Endothelial cell of umbilical vein (primary cell): ENCODE data around the gene RWDD2A. TPM values are rescaled to one million over a fixed set of nuclear protein-coding genes. Genes with fewer than 3 reads are reported as not detected.
A peak's percentile ranks its signal among the peaks of the same experiment; 100 is the strongest.

Experiments
- BruUV-seq: library from RNA; stranded (reverse); fragments of 400-500 nt; replicated peaks from 2 replicates; lab custom pipeline; 2021; lab: Mats Ljungman, UMichigan
- CTCF ChIA-PET: fragments of 300-600, 350-600 bp; sonication (Branson Sonifier 250); formaldehyde crosslinking; loops from one replicate; lab custom pipeline; 2021; ENCODE audit warnings: antibody characterized with exemption, inconsistent platforms; lab: Charles Lee
- POLR2A ChIA-PET: fragments of 300-600, 350-600 bp; sonication (Branson Sonifier 250); formaldehyde crosslinking; loops from one replicate; lab custom pipeline; 2021; ENCODE audit warnings: antibody characterized with exemption, inconsistent platforms; lab: Charles Lee
- DNase-seq: peaks from one replicate; pipeline ENCODE4 v3.0.0-alpha.2; 2011; ENCODE audit warnings: low read depth, low spot score
- FAIRE-seq: peaks from 2 replicates; lab custom pipeline; 2011; peaks lifted over from hg19 to GRCh38; lab: Jason Lieb, UNC
- H2AFZ ChIP-seq: 2 replicates; pipeline ENCODE4 v1.6.0; 2012; ENCODE audit warnings: low read depth, low read length, control low read depth, inconsistent platforms
- H3K27ac ChIP-seq: 2 replicates; pipeline ENCODE4 v1.5.1; 2011; ENCODE audit warnings: low read depth, mild to moderate bottlenecking, control low read depth, low read length, moderate library complexity; ENCODE audit not compliant: insufficient read depth
- H3K27me3 ChIP-seq, 2 experiments: 2 replicates each; pipeline versions ENCODE4 v1.6.0 to v1.6.1; 2011; ENCODE audit warnings: low read length in 2 of 2, mixed read lengths in 1 of 2; ENCODE audit not compliant: control insufficient read depth in 2 of 2, insufficient read depth in 2 of 2
- H3K36me3 ChIP-seq, 2 experiments: 2 replicates in 1 of 2; 3 replicates in 1 of 2; pipeline ENCODE4 v1.5.1; 2011; ENCODE audit warnings: low read length in 2 of 2, mild to moderate bottlenecking in 1 of 2, moderate library complexity in 1 of 2; ENCODE audit not compliant: control insufficient read depth in 2 of 2, insufficient read depth in 2 of 2; ENCODE audit errors: extremely low read depth in 1 of 2
- H3K4me1 ChIP-seq: 3 replicates; pipeline ENCODE4 v1.5.1; 2011; ENCODE audit warnings: mild to moderate bottlenecking, low read length; ENCODE audit not compliant: control insufficient read depth, insufficient read depth; ENCODE audit errors: extremely low read depth
- H3K4me2 ChIP-seq: 2 replicates; pipeline ENCODE4 v1.6.1; 2011; ENCODE audit warnings: low read length, control low read depth, mixed read lengths; ENCODE audit not compliant: insufficient read depth
- H3K4me3 ChIP-seq, 3 experiments: fragments of 200-600 bp in 1 of 3; sonication (generic), shearing (Covaris generic) in 1 of 3; replicated peaks in 1 of 3; 2 replicates each; pipeline ENCODE4 v1.5.1; 2011 to 2016; ENCODE audit warnings: control low read depth in 3 of 3, low read length in 3 of 3, mild to moderate bottlenecking in 2 of 3, inconsistent platforms in 1 of 3, low read depth in 1 of 3, moderate library complexity in 1 of 3; ENCODE audit not compliant: insufficient read depth in 1 of 3
- H3K79me2 ChIP-seq: 2 replicates; pipeline ENCODE4 v1.6.0; 2012; ENCODE audit warnings: low read length, inconsistent platforms; ENCODE audit not compliant: control insufficient read depth, insufficient read depth
- H3K9ac ChIP-seq: replicated peaks from 2 replicates; pipeline ENCODE3; 2011; ENCODE audit warnings: low read length, control low read depth; ENCODE audit not compliant: insufficient read depth; ENCODE audit errors: extremely low read depth
- H3K9me1 ChIP-seq: replicated peaks from 3 replicates; pipeline ENCODE4 v1.6.0; 2011; ENCODE audit warnings: mild to moderate bottlenecking, low read length; ENCODE audit not compliant: control insufficient read depth, insufficient read depth; ENCODE audit errors: extremely low read depth
- H3K9me3 ChIP-seq: replicated peaks from 2 replicates; pipeline ENCODE4 v1.5.1; 2012; ENCODE audit warnings: low read length, inconsistent platforms; ENCODE audit not compliant: control insufficient read depth, insufficient read depth
- H4K20me1 ChIP-seq: replicated peaks from 2 replicates; pipeline ENCODE3; 2011; ENCODE audit warnings: mild to moderate bottlenecking, low read length; ENCODE audit not compliant: control insufficient read depth, insufficient read depth; ENCODE audit errors: extremely low read depth
- CTCF ChIP-seq, 2 donors: IDR thresholded peaks; 1 replicate in 1 of 2; 2 replicates in 1 of 2; pipeline ENCODE4 v1.5.1; 2011; ENCODE audit warnings: low read length in 2 of 2, mild to moderate bottlenecking in 2 of 2, moderate library complexity in 2 of 2, control low read depth in 1 of 2, inconsistent platforms in 1 of 2, low read depth in 1 of 2; ENCODE audit not compliant: insufficient read depth in 1 of 2; ENCODE audit errors: extremely low read depth in 1 of 2
- FOS ChIP-seq: IDR thresholded peaks from 2 replicates; pipeline ENCODE4 v1.6.1; 2011; ENCODE audit warnings: mild to moderate bottlenecking, low read length, moderate library complexity, borderline replicate concordance; ENCODE audit not compliant: insufficient read depth
- GATA2 ChIP-seq: IDR thresholded peaks from 2 replicates; pipeline ENCODE4 v1.7.0; 2011; ENCODE audit warnings: low read depth, mild to moderate bottlenecking, moderate library complexity, mixed read lengths, low read length; ENCODE audit not compliant: insufficient read length, insufficient read depth
- POLR2AphosphoS5 ChIP-seq: IDR thresholded peaks from 2 replicates; pipeline ENCODE4 v1.6.1; 2012; ENCODE audit warnings: low read depth, mild to moderate bottlenecking, control low read depth, low read length, moderate library complexity; ENCODE audit not compliant: insufficient read depth
- dilution Hi-C: fragments of 300-500 bp; cut with MboI; formaldehyde crosslinking; loops from one replicate; pipeline ENCODE4 v1.15.0; 2019; ENCODE audit warnings: low sequenced_read_pairs; ENCODE audit not compliant: extremely low pct_ligation_motif_present
- intact Hi-C: fragments of 100-400 bp; cut with micrococcal nuclease; formaldehyde crosslinking; loops from one replicate; pipeline ENCODE4 v1.10.0; 2022
- polyA plus RNA-seq, 4 experiments: library from polyadenylated mRNA; depleted of rRNA in 3 of 4; stranded (reverse) in 3 of 4; unstranded in 1 of 4; fragments of >200 nt; gene quantifications; 2 replicates each; pipeline versions ENCODE4 v1.2.1 to v1.2.3, GENCODE V29; 2011 to 2012; ENCODE audit warnings: missing spikeins in 1 of 4
- total RNA-seq: library from RNA; stranded (reverse); gene quantifications from 2 replicates; pipeline ENCODE4 v1.2.3, GENCODE V29; 2021

The RWDD2A gene
- total and polyA plus RNA-seq, 2 donors (not counting 3 experiments of a cell fraction or from before 2014, with no cell fraction given), result 3.2 to 4.5 TPM

GRCh38 chr6:83221889-83222479, 28.8 kb downstream of the RWDD2A start:
- ChIA-PET POLR2A (interaction anchor here (0.5 kb wide), 1 partner anchor 976 kb away, joined by 6 read pairs; no protein-coding TSS in a partner anchor), CTCF (interaction anchor here (0.6 to 13.1 kb wide), 25 partner anchors 9 to 952 kb away, joined by 3 to 431 read pairs (median 4); partner anchors contain the start of genes DOP1A, PRSS35 and UBE3D)
- peaks cover 9% of the 10 kb centered on the region for H3K4me1 ChIP-seq
- dilution Hi-C loops (loop anchor here (25.0 kb wide), 1 partner anchor 290 kb away; the partner anchor contains the start of gene PRSS35), intact Hi-C loops (loop anchor here (1.0 to 2.0 kb wide), 2 partner anchors 197 to 290 kb away; partner anchors contain the start of gene PRSS35)
- no peaks in the 10 kb centered on the region for H3K9me1 ChIP-seq
- no peak for TF ChIP-seq GATA2
- TF ChIP-seq CTCF (IDR thresholded peaks at IDR 0.05; ENCODE audit: extremely low read depth in 1 of 2, insufficient read depth in 1 of 2, low read depth in 1 of 2, low read length in 2 of 2), result peak in 1 of 2 donors; percentile 29
- FAIRE-seq (peak; percentile 69), DNase-seq (peak; percentile 46)
- H3K27me3 ChIP-seq, result no peaks in the 10 kb centered on the region
- H4K20me1 ChIP-seq, result no peaks in the 10 kb centered on the region
- no peaks in the 10 kb centered on the region for H3K79me2 ChIP-seq
- no peak overlapping the region for H3K9ac ChIP-seq
- H3K27ac ChIP-seq, result no peak overlapping the region
- no peaks in the 10 kb centered on the region for H3K9me3 ChIP-seq
- no peak overlapping the region for H2AFZ ChIP-seq
- H3K4me2 ChIP-seq, result no peak overlapping the region
- H3K36me3 ChIP-seq, result no peaks in the 10 kb centered on the region
- no TSS peak for BruUV-seq
- H3K4me3 ChIP-seq, result no peak overlapping the region

GRCh38 chr6:83226517-83226916, 33.4 kb downstream of the RWDD2A start:
- H3K4me2 ChIP-seq, result no peak overlapping the region
- dilution Hi-C loops, result no loop called here
- peak; percentile 46 for DNase-seq

More at GRCh38 chr6:83226517-83226916, 33.4 kb downstream of the RWDD2A start:
- Histone ChIP-seq H3K4me3 (no peak overlapping the region), H3K9me1 (no peaks in the 10 kb centered on the region), H3K36me3 (no peaks in the 10 kb centered on the region), H2AFZ (no peak overlapping the region), H3K4me1 (peaks cover 10% of the 10 kb centered on the region), H4K20me1 (no peaks in the 10 kb centered on the region), H3K27me3 (no peaks in the 10 kb centered on the region), H3K79me2 (no peaks in the 10 kb centered on the region), H3K27ac (no peak overlapping the region), H3K9me3 (no peaks in the 10 kb centered on the region), H3K9ac (no peak overlapping the region)
- POLR2A ChIA-PET, result no interaction called here
- TF ChIP-seq FOS, result peak; percentile 13
- TF ChIP-seq POLR2AphosphoS5, result no peak
- CTCF ChIA-PET, result interaction anchor here (1.0 to 1.5 kb wide), 5 partner anchors 10 to 310 kb away, joined by 3 to 5 read pairs (median 4); partner anchors contain the start of gene UBE3D
- intact Hi-C loops, result no loop called here
- BruUV-seq, result no TSS peak
- no peak for FAIRE-seq
